WTC11 (cell line): ENCODE results near the gene FGR. TPM values are rescaled to one million over a fixed set of nuclear protein-coding genes. Genes with fewer than 3 reads are reported as not detected.

ENCODE experiments used
- ATAC-seq: fragments of 200-7000 bp; cut with Tn5 transposase; 2 replicates; pipeline ENCODE4 v1.10.0; 2021; ENCODE audit warnings: mild to moderate bottlenecking, moderate library complexity
- CTCF ChIA-PET: fragments of 300-600 bp; sonication (Branson Sonifier 250); formaldehyde crosslinking; loops from one replicate; lab custom pipeline; 2021; ENCODE audit warnings: antibody characterized with exemption; lab: Charles Lee
- POLR2A ChIA-PET: fragments of 350-600 bp; sonication (Branson Sonifier 250); formaldehyde crosslinking; loops from one replicate; lab custom pipeline; 2021; ENCODE audit warnings: antibody characterized with exemption; lab: Charles Lee
- DNase-seq: peaks from one replicate; pipeline ENCODE4 v3.0.0; 2021; ENCODE audit warnings: low spot score
- H3K27ac Mint-ChIP-seq: 2 replicates; pipeline ENCODE4 v1.8.0; 2021; ENCODE audit warnings: mixed read lengths
- H3K27me3 Mint-ChIP-seq: 2 replicates; pipeline ENCODE4 v1.8.0; 2021; ENCODE audit warnings: low read depth, mild to moderate bottlenecking, moderate library complexity, mixed read lengths
- H3K36me3 Mint-ChIP-seq: 2 replicates; pipeline ENCODE4 v1.8.0; 2021; ENCODE audit warnings: mixed read lengths
- H3K4me1 Mint-ChIP-seq: 2 replicates; pipeline ENCODE4 v1.8.0; 2022; ENCODE audit warnings: mixed read lengths
- H3K4me3 Mint-ChIP-seq: 2 replicates; pipeline ENCODE4 v1.8.0; 2021; ENCODE audit warnings: mild to moderate bottlenecking, moderate library complexity, mixed read lengths
- H3K9me3 Mint-ChIP-seq: 2 replicates; pipeline ENCODE4 v1.8.0; 2021; ENCODE audit warnings: mixed read lengths
- AFF4 ChIP-seq: sonication (generic); formaldehyde crosslinking; IDR thresholded peaks from 2 replicates; pipeline ENCODE4 v1.8.1; 2023; ENCODE audit warnings: mild to moderate bottlenecking, missing genetic modification reagents, borderline replicate concordance
- AR ChIP-seq: fragments of 250-450 bp; sonication (Bioruptor Pico); IDR thresholded peaks from 2 replicates; pipeline ENCODE4 v1.9.0; 2021; ENCODE audit warnings: mild to moderate bottlenecking
- GTF2I ChIP-seq: fragments of 250-450 bp; sonication (Bioruptor Pico); conservative IDR thresholded peaks from 2 replicates; pipeline ENCODE4 v1.4.0; 2021; ENCODE audit warnings: mild to moderate bottlenecking
- HMGA2 ChIP-seq: fragments of 250-450 bp; sonication (Bioruptor Pico); IDR thresholded peaks from 2 replicates; pipeline ENCODE4 v1.4.0; 2021; ENCODE audit warnings: mild to moderate bottlenecking, moderate library complexity
- JAZF1 ChIP-seq: fragments of 250-450 bp; sonication (Bioruptor Pico); IDR thresholded peaks from 2 replicates; pipeline ENCODE4 v1.9.0; 2021; ENCODE audit warnings: moderate library complexity, mild to moderate bottlenecking, inconsistent platforms
- JUN ChIP-seq: sonication (generic); formaldehyde crosslinking; IDR thresholded peaks from 2 replicates; pipeline ENCODE4 v1.8.0; 2023; ENCODE audit warnings: mild to moderate bottlenecking, missing genetic modification reagents
- NFE2L1 ChIP-seq: sonication (generic); formaldehyde crosslinking; IDR thresholded peaks from 2 replicates; pipeline ENCODE4 v1.8.1; 2023; ENCODE audit warnings: missing genetic modification reagents
- PREB ChIP-seq: sonication (generic); formaldehyde crosslinking; IDR thresholded peaks from 2 replicates; pipeline ENCODE4 v1.8.1; 2022; ENCODE audit warnings: mild to moderate bottlenecking, missing genetic modification reagents, moderate library complexity, borderline replicate concordance
- SP1 ChIP-seq: sonication (generic); formaldehyde crosslinking; conservative IDR thresholded peaks from 2 replicates; pipeline ENCODE4 v1.8.1; 2022; ENCODE audit warnings: missing genetic modification reagents
- TP53 ChIP-seq: sonication (generic); formaldehyde crosslinking; IDR thresholded peaks from 2 replicates; pipeline ENCODE4 v1.8.1; 2023; ENCODE audit warnings: mild to moderate bottlenecking, missing genetic modification reagents
- ZSCAN18 ChIP-seq: fragments of 250-450 bp; sonication (Bioruptor Pico); IDR thresholded peaks from 2 replicates; pipeline ENCODE4 v2.1.2; 2022; ENCODE audit warnings: mild to moderate bottlenecking, moderate library complexity
- total RNA-seq: library from RNA; stranded (reverse); gene quantifications from 3 replicates; pipeline ENCODE4 v1.2.3, GENCODE V29; 2021
- TF ChIP-seq, protein P1 (sequence below): sonication (generic); formaldehyde crosslinking; IDR thresholded peaks from 2 replicates; pipeline ENCODE4 v1.8.0; 2023; ENCODE audit warnings: mild to moderate bottlenecking, missing genetic modification reagents
- TF ChIP-seq, protein P2 (sequence below): sonication (generic); formaldehyde crosslinking; IDR thresholded peaks from 2 replicates; pipeline ENCODE4 v1.8.0; 2022; ENCODE audit warnings: mild to moderate bottlenecking, missing genetic modification reagents
- TF ChIP-seq, protein P3 (sequence below): sonication (generic); formaldehyde crosslinking; IDR thresholded peaks from 2 replicates; pipeline ENCODE4 v1.8.0; 2022; ENCODE audit warnings: mild to moderate bottlenecking, missing genetic modification reagents
- TF ChIP-seq, protein P4 (sequence below): sonication (generic); formaldehyde crosslinking; IDR thresholded peaks from 2 replicates; pipeline ENCODE4 v1.8.1; 2022; ENCODE audit warnings: low read depth, missing genetic modification reagents, borderline replicate concordance
- TF ChIP-seq, protein P5 (sequence below): fragments of 250-450 bp; sonication (Bioruptor Pico); IDR thresholded peaks from 2 replicates; pipeline ENCODE4 v1.8.0; 2021; ENCODE audit warnings: mild to moderate bottlenecking

FGR gene
- total RNA-seq, 1 experiment from 2014 or later, result 0.77 TPM

DNA sequence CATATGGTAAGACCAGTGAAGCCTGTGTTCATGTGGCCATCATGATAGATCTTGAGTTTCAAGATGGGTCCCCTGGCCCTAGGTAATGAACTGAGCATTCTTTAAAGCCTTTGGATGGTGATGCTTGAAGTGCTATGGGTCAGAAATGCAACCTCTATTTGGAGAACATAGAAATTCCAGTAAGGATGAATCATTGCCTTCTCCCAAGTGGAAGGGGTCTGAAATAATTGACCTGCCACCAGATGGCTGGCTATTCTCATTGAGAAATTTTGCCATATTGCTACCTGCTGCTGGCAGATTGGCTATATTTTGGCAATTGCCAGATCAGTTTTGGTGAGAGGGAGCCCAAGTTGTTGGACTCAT is 37.7 kb upstream of the FGR start:
- Mint-ChIP-seq H3K27me3 (peaks cover 19% of the 10 kb centered on the region), H3K36me3 (no peaks in the 10 kb centered on the region), H3K9me3 (no peaks in the 10 kb centered on the region), H3K4me3 (peak overlapping the region; percentile 75)
- POLR2A ChIA-PET, result interaction anchor here (1.5 kb wide), 1 partner anchor 53 kb away, joined by 6 read pairs; no protein-coding TSS in a partner anchor
- TF ChIP-seq HMGA2 (no peak), PREB (CRISPR knock-in tag) (no peak), GTF2I (CRISPR knock-in tag) (no peak), ZSCAN18 (CRISPR knock-in tag) (no peak), AR (CRISPR knock-in tag) (no peak), JUN (CRISPR knock-in tag) (no peak), TP53 (CRISPR knock-in tag) (no peak), AFF4 (no peak), JAZF1 (no peak), NFE2L1 (CRISPR knock-in tag) (no peak), SP1 (CRISPR knock-in tag) (no peak)
- TF ChIP-seq, protein P1, sequence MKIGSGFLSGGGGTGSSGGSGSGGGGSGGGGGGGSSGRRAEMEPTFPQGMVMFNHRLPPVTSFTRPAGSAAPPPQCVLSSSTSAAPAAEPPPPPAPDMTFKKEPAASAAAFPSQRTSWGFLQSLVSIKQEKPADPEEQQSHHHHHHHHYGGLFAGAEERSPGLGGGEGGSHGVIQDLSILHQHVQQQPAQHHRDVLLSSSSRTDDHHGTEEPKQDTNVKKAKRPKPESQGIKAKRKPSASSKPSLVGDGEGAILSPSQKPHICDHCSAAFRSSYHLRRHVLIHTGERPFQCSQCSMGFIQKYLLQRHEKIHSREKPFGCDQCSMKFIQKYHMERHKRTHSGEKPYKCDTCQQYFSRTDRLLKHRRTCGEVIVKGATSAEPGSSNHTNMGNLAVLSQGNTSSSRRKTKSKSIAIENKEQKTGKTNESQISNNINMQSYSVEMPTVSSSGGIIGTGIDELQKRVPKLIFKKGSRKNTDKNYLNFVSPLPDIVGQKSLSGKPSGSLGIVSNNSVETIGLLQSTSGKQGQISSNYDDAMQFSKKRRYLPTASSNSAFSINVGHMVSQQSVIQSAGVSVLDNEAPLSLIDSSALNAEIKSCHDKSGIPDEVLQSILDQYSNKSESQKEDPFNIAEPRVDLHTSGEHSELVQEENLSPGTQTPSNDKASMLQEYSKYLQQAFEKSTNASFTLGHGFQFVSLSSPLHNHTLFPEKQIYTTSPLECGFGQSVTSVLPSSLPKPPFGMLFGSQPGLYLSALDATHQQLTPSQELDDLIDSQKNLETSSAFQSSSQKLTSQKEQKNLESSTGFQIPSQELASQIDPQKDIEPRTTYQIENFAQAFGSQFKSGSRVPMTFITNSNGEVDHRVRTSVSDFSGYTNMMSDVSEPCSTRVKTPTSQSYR (CRISPR knock-in tag), result no peak
- TF ChIP-seq, protein P2, sequence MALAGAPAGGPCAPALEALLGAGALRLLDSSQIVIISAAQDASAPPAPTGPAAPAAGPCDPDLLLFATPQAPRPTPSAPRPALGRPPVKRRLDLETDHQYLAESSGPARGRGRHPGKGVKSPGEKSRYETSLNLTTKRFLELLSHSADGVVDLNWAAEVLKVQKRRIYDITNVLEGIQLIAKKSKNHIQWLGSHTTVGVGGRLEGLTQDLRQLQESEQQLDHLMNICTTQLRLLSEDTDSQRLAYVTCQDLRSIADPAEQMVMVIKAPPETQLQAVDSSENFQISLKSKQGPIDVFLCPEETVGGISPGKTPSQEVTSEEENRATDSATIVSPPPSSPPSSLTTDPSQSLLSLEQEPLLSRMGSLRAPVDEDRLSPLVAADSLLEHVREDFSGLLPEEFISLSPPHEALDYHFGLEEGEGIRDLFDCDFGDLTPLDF (CRISPR knock-in tag), result no peak
- TF ChIP-seq, protein P3, sequence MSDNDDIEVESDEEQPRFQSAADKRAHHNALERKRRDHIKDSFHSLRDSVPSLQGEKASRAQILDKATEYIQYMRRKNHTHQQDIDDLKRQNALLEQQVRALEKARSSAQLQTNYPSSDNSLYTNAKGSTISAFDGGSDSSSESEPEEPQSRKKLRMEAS (CRISPR knock-in tag), result no peak
- TF ChIP-seq, protein P4, sequence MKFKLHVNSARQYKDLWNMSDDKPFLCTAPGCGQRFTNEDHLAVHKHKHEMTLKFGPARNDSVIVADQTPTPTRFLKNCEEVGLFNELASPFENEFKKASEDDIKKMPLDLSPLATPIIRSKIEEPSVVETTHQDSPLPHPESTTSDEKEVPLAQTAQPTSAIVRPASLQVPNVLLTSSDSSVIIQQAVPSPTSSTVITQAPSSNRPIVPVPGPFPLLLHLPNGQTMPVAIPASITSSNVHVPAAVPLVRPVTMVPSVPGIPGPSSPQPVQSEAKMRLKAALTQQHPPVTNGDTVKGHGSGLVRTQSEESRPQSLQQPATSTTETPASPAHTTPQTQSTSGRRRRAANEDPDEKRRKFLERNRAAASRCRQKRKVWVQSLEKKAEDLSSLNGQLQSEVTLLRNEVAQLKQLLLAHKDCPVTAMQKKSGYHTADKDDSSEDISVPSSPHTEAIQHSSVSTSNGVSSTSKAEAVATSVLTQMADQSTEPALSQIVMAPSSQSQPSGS, result no peak
- TF ChIP-seq, protein P5, sequence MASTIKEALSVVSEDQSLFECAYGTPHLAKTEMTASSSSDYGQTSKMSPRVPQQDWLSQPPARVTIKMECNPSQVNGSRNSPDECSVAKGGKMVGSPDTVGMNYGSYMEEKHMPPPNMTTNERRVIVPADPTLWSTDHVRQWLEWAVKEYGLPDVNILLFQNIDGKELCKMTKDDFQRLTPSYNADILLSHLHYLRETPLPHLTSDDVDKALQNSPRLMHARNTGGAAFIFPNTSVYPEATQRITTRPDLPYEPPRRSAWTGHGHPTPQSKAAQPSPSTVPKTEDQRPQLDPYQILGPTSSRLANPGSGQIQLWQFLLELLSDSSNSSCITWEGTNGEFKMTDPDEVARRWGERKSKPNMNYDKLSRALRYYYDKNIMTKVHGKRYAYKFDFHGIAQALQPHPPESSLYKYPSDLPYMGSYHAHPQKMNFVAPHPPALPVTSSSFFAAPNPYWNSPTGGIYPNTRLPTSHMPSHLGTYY (CRISPR knock-in tag), result no peak
- TF ChIP-seq, all 79 proteins: peak for 0
- ATAC-seq (no peak), DNase-seq (no peak)
- CTCF ChIA-PET, result interaction anchor here (0.8 to 4.1 kb wide), 11 partner anchors 10 to 372 kb away, joined by 3 to 83 read pairs (median 5); partner anchors contain the start of genes FAM76A and STX12
- peaks cover 12% of the 10 kb centered on the region for H3K4me1 Mint-ChIP-seq
- H3K27ac Mint-ChIP-seq, result peak overlapping the region; percentile 94
